Measurements from ENCODE around the gene GRXCR1. TPM values are rescaled to one million over a fixed set of nuclear protein-coding genes. Genes with fewer than 3 reads are reported as not detected.

Gene GRXCR1
- total RNA-seq, 1 donor: not detected

GRCh38 chr4:42871261-42871660 lies 21.3 kb upstream of the GRXCR1 start:
- TF ChIP-seq, protein P1, sequence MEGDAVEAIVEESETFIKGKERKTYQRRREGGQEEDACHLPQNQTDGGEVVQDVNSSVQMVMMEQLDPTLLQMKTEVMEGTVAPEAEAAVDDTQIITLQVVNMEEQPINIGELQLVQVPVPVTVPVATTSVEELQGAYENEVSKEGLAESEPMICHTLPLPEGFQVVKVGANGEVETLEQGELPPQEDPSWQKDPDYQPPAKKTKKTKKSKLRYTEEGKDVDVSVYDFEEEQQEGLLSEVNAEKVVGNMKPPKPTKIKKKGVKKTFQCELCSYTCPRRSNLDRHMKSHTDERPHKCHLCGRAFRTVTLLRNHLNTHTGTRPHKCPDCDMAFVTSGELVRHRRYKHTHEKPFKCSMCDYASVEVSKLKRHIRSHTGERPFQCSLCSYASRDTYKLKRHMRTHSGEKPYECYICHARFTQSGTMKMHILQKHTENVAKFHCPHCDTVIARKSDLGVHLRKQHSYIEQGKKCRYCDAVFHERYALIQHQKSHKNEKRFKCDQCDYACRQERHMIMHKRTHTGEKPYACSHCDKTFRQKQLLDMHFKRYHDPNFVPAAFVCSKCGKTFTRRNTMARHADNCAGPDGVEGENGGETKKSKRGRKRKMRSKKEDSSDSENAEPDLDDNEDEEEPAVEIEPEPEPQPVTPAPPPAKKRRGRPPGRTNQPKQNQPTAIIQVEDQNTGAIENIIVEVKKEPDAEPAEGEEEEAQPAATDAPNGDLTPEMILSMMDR (IDR thresholded peaks at IDR 0.05; ENCODE audit: insufficient read depth, low read depth, low read length): no peak
- H3K4me3 ChIP-seq (ENCODE audit: low read depth, low read length): no peak overlapping the region

GRCh38 chr4:42871671-42872290 lies 20.7 kb upstream of the GRXCR1 start:
- DNase-seq (ENCODE audit: low read depth): no peak
- TF ChIP-seq, protein P1 (IDR thresholded peaks at IDR 0.05; ENCODE audit: insufficient read depth, low read depth, low read length): no peak
- no peak overlapping the region for H3K4me3 ChIP-seq (ENCODE audit: low read depth, low read length)

More at GRCh38 chr4:42871261-42871660, 21.3 kb upstream of the GRXCR1 start:
- DNase-seq (ENCODE audit: low read depth): no peak

DNA sequence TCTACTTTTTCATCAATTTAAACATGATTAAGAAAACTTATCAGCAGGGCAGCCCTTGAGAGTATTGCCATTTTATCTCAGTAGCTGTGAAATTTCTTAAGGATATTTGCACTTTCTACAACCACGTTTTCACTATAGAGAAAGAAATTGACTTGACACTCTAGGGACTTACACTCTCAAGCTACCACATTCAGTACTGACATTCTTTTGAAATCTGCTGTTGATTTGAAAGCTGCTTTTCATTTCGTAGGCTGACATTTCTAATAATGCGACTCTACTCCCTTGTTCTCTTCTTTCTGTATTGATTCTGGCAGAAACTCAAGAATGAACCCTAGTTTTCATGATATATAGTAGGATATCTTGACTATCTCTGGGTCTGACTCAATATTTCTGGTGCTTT lies 13.7 kb upstream of the GRXCR1 start:
- H3K4me3 ChIP-seq (ENCODE audit: low read depth, low read length): no peak overlapping the region
- TF ChIP-seq, protein P1 (IDR thresholded peaks at IDR 0.05; ENCODE audit: insufficient read depth, low read depth, low read length): no peak
- DNase-seq (ENCODE audit: low read depth): no peak

DNA sequence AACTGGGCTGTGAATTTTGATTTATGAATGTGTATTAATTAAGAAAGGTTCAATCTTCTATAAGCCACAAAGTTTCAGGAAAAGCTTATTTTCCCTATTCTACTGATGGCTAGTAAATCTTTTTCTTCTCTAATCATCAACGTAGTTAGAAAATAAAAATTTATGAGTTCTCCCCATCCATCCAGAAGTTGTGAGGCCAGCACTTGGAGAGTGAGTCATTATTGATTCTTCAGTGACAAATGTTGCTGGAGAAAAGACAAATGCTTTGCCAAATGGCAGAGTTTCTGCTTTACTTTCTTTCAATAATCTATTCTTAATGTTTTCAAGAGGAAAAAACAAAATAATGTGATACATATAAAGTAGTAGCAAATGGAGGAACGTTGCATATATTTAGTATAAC lies 11.3 kb upstream of the GRXCR1 start:
- TF ChIP-seq, protein P1 (IDR thresholded peaks at IDR 0.05; ENCODE audit: insufficient read depth, low read depth, low read length): no peak
- no peak overlapping the region for H3K4me3 ChIP-seq (ENCODE audit: low read depth, low read length)
- no peak for DNase-seq (ENCODE audit: low read depth)

DNA sequence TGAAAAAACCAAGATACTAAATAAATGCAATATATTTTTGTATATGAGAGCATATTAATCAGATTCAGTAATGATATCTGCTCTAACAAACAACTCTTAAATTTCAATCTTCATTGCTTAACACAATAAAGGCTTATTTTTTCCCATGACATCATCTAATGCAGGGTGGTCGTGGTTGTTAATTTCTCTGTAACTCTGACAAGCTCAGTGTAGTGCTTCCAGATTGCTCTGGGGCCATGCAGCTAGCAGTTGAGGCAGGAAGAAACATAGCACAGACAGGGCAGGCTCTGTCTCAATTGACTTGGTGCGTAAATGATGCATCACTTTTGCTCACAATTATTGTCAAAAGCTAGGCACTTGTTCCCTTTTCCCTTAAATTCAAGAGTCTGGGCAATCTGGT lies 869 bp upstream of the GRXCR1 start:
- no peak overlapping the region for H3K4me3 ChIP-seq (ENCODE audit: low read depth, low read length)
- DNase-seq (ENCODE audit: low read depth): no peak
- TF ChIP-seq, protein P1 (IDR thresholded peaks at IDR 0.05; ENCODE audit: insufficient read depth, low read depth, low read length): no peak

DNA sequence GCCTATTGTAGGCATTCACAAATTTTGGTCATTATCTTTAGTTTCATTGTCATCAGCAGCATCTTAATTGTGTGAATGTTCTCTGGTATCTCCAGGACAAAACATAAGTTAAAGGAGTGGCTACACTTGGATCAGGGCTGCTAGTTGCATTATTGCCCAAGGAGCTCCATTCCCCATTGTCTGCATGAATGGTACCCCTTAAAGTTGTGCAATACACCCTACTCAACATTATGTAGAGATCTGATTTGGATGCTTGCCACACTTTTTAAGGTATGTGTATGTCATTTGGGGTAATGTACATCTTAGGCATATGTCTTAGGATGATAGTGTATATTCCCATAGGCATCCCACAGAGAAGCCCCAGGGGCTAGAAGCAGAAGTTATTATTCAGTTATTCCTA lies 2.9 kb downstream of the GRXCR1 start:
- no peak for DNase-seq (ENCODE audit: low read depth)
- TF ChIP-seq, protein P1 (IDR thresholded peaks at IDR 0.05; ENCODE audit: insufficient read depth, low read depth, low read length): no peak
- H3K4me3 ChIP-seq (ENCODE audit: low read depth, low read length): no peak overlapping the region

GRCh38 chr4:42904986-42905385 lies 12.5 kb downstream of the GRXCR1 start:
- TF ChIP-seq, protein P1 (IDR thresholded peaks at IDR 0.05; ENCODE audit: insufficient read depth, low read depth, low read length): no peak
- H3K4me3 ChIP-seq (ENCODE audit: low read depth, low read length): no peak overlapping the region
- DNase-seq (ENCODE audit: low read depth): no peak

Data from fibroblast of villous mesenchyme (primary cell).